HFF-Myc (cell line): ENCODE data around the gene TNC.

ENCODE experiments used
- DNase-seq: peaks from one replicate; pipeline ENCODE4 v3.0.0-alpha.2; 2011; ENCODE audit warnings: low read depth; ENCODE audit errors: extremely low read depth
- H3K4me3 ChIP-seq: replicated peaks from 2 replicates; pipeline ENCODE4 v1.5.1; 2011; ENCODE audit warnings: low read depth, mild to moderate bottlenecking, control low read depth, low read length
- TF ChIP-seq, protein P1 (sequence below): IDR thresholded peaks from 2 replicates; pipeline ENCODE4 v1.5.1; 2012; ENCODE audit warnings: mild to moderate bottlenecking, low read depth, low read length, control low read depth; ENCODE audit errors: missing control alignments

The TNC gene

DNA sequence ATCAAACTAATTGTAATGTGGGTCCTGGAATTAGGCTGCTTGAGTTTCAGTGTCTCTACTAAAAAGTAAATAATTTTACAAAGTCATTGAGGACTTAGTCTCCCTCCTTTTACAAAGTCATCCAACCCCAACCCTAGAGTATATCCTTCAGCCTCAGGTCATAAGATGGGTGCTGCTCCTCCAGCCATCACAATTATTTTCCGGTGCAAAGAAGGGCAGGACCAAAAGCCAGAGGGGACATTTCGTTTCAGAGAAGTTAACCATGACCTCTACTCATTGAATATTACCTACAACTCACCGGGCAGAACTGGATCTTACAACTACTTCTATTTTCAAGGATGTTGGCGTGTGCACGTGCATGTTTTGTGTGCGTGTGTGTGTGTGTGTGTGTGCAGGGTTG is 127.1 kb downstream of the TNC start:
- TF ChIP-seq, protein P1, sequence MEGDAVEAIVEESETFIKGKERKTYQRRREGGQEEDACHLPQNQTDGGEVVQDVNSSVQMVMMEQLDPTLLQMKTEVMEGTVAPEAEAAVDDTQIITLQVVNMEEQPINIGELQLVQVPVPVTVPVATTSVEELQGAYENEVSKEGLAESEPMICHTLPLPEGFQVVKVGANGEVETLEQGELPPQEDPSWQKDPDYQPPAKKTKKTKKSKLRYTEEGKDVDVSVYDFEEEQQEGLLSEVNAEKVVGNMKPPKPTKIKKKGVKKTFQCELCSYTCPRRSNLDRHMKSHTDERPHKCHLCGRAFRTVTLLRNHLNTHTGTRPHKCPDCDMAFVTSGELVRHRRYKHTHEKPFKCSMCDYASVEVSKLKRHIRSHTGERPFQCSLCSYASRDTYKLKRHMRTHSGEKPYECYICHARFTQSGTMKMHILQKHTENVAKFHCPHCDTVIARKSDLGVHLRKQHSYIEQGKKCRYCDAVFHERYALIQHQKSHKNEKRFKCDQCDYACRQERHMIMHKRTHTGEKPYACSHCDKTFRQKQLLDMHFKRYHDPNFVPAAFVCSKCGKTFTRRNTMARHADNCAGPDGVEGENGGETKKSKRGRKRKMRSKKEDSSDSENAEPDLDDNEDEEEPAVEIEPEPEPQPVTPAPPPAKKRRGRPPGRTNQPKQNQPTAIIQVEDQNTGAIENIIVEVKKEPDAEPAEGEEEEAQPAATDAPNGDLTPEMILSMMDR = no peak
- DNase-seq = no peak
- no peak overlapping the region for H3K4me3 ChIP-seq

DNA sequence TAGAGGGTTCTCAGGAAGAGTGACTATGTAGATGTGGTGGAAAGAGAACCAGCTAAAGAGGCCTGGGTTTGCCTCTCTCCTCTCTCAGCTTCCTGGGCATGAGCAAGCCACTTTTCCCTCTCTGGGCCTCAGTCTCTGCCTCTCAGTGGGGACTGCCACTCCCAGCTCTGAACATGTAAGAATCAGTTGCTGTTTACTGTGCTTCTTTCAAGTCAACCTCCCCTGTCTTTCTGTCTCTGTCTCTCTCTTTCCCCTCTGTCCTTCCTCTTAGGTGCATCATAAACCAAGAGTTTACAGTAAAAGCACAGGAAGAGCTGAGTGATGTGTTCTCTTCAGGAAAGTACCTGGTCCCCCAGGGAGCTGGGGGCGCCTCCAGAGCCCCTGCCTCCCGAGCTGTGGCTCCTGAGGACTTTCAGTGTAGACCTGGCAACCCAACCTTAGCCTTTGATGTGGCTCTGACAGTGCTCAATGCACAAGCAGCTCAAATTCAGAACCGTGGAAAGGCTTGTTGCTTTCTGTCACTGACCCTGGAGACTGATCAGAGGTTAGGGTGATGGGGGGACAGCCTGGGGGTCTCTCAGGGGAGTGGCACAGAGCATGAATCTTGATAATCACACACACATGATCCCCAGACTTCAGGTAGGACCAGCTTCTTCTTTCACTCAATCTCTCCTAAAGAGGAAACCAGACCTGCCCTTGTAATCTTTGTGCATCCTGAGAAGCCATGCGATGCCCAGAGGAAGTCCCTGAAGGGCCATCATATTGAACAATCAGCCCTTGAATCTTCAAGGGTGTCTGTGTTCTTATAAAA is 128.2 kb downstream of the TNC start:
- TF ChIP-seq, protein P1 = no peak
- H3K4me3 ChIP-seq = no peak overlapping the region
- no peak for DNase-seq

DNA sequence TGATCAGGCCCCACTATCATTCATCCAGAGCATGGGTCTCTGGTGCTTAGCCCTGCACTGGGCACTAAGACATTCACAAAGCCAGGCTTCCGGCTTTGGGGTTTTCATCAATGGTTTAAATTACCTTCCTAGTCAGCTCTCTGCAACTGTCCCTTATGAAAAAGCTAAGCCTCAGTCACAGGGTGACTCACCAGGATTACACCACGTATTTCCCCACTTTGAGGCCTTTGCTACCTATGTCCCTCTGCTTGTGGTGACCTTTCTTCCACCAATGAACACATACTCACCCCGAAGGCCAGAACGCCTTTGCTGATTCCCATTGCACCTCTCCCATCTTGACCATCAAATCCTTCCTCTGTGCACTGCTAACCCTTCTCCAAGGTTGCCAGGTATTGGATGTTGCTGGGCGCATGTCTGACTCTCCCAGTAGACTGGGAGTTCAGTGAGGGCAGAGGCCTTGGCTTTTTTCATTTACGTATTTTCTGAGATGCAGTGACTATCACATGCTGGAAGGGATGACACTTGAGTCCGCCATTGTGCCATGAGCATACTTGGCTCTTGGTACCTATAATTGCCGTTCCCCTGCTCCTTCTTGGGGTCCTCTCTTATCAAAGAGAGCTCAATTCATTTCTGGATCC is 128.9 kb downstream of the TNC start:
- TF ChIP-seq, protein P1 = no peak
- DNase-seq = no peak
- H3K4me3 ChIP-seq = no peak overlapping the region

DNA sequence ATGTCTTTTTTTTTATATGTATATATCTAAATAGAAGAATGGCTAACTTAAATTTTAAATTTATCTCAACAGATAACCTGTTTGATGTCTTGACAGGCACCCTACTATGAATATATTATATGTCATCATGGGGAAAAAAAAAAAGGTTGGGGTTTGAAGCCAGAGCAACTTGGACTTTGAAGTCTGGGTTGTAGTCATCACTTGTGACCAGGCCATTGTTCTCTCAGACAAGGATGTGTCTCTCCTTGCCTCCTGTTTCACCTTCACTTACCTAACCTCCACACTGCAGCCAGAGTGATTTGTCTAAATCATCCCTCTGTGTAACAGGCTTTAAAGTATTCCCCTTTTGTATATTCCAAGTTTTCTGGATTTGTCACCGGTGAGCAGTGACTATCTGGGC is 130.8 kb downstream of the TNC start:
- TF ChIP-seq, protein P1 = no peak
- DNase-seq = no peak
- no peak overlapping the region for H3K4me3 ChIP-seq

DNA sequence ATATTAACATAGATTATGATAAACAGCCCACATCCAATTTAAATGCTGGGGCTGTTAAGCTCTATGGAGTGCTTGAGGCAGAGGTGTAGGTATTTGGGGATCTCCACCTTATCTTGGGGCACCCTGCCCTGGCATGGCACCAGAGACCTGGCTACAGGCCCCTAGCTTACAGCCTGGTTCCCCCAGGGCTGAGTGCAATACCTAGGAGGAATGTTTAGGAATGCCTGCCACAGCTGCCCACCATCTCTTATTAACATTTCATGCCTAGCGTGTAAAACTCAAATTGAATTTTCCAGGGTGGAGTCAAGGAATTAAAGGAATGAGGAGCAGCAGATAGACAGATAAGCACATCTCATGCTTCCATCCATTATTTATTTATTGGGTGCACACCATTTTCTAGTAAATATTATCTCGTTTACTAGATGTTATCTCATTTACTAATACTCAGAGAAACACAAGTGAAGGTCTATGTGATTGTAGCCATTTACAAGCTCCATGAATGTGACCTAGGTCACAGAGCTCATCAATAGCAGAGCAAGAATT is 131.9 kb downstream of the TNC start:
- no peak overlapping the region for H3K4me3 ChIP-seq
- no peak for DNase-seq
- TF ChIP-seq, protein P1 = no peak

DNA sequence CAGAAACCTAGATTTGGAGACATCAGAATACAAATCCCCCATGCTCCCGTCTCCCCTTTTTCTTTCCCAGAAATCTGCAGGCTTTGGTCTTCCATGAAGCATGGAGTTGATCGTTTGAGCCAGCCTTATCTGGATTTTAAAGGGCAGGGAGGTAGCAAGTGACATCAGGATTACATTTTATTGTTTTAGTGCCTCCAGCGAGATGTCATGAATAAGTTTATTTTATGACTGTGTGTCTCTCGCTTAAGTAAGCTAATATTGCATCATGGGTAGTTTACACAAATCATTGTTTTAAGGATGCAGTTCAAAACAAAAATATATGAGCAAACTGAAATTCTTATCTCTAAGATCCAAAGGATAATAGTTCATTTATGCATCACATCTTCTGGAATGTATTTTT is 136.9 kb downstream of the TNC start:
- TF ChIP-seq, protein P1 = no peak
- no peak for DNase-seq
- H3K4me3 ChIP-seq = no peak overlapping the region
